HFFc6 (cell line): ENCODE data around the gene TXNRD2. TPM values are rescaled to one million over a fixed set of nuclear protein-coding genes. Genes with fewer than 3 reads are reported as not detected.

Experiments used
- DNase-seq: peaks from one replicate; pipeline ENCODE4 v3.0.0-alpha.2; 2018
- H3K27ac Mint-ChIP-seq: 2 replicates; pipeline ENCODE4 v1.8.0; 2020; ENCODE audit warnings: mild to moderate bottlenecking, mixed read lengths
- H3K27me3 Mint-ChIP-seq: 2 replicates; pipeline ENCODE4 v1.8.0; 2021; ENCODE audit warnings: mild to moderate bottlenecking, moderate library complexity, mixed read lengths; ENCODE audit not compliant: insufficient read depth
- H3K36me3 Mint-ChIP-seq: 2 replicates; pipeline ENCODE4 v1.8.0; 2021; ENCODE audit warnings: low read depth, mixed read lengths
- H3K4me1 Mint-ChIP-seq: 2 replicates; pipeline ENCODE4 v1.8.0; 2020; ENCODE audit warnings: low read depth, mixed read lengths
- H3K4me3 Mint-ChIP-seq: 2 replicates; pipeline ENCODE4 v1.8.0; 2020; ENCODE audit warnings: mild to moderate bottlenecking, moderate library complexity, mixed read lengths
- H3K9me3 Mint-ChIP-seq: 2 replicates; pipeline ENCODE4 v1.8.0; 2020; ENCODE audit warnings: mild to moderate bottlenecking, mixed read lengths
- total RNA-seq, 6 experiments: library from RNA; stranded (reverse); fragmentation: NEBNext Ultra II Directional; extraction: Animal tissue kit (Norgen Biotek cat#: 25700); gene quantifications; 2 replicates in 1 of 6; 3 replicates in 5 of 6; pipeline ENCODE4 v1.2.3, GENCODE V29; 2021
- TF ChIP-seq, protein P1 (sequence below): fragments of 200-600 bp; sonication (generic); IDR thresholded peaks from 2 replicates; pipeline ENCODE4 v1.5.0; 2021; ENCODE audit warnings: antibody characterized with exemption, mild to moderate bottlenecking

Gene TXNRD2
- total RNA-seq, 6 experiments from 2014 or later: 24.8 to 30.6 (median 28.3) TPM

DNA sequence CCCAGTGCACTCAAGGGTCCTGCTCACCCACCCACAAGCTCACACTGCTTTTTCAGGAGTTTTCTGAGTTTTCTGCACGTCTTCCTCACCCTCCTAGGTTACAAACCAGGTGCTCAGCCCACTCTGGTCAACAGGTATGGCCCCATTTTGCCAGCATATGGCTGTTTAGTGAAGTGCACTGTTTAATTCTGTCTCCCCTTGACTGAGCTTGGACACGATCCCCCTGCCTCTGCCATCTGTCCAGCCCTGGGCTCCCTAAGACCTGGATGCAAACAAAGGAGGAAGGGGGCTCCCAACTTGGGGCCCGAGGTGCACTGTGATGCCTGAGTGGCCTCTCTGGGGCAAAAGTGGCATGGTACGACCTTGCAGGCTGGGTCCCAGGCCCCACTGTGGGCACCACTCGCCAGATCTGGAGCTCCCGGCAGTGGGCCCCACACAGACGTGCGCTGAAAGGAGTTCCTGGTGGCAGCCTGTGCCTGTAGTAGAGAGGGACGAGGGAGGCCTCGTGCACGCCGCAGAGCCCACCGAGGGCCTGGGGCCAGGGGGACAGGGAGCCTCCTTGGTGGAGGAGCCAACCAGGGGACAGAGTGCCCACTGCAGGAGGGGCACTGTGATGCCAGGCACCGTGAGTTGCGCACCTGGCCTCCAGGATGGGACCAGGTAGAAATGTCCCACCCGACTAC, 37.3 kb downstream of the TXNRD2 start:
- DNase-seq: no peak
- Mint-ChIP-seq H3K4me1 (no peaks in the 10 kb centered on the region), H3K27ac (no peak overlapping the region), H3K9me3 (no peaks in the 10 kb centered on the region), H3K36me3 (0 out of 2 replicates have a peak, but pooled peaks cover 4% of the 10 kb centered on the region), H3K27me3 (no peaks in the 10 kb centered on the region), H3K4me3 (no peak overlapping the region)
- TF ChIP-seq, protein P1, sequence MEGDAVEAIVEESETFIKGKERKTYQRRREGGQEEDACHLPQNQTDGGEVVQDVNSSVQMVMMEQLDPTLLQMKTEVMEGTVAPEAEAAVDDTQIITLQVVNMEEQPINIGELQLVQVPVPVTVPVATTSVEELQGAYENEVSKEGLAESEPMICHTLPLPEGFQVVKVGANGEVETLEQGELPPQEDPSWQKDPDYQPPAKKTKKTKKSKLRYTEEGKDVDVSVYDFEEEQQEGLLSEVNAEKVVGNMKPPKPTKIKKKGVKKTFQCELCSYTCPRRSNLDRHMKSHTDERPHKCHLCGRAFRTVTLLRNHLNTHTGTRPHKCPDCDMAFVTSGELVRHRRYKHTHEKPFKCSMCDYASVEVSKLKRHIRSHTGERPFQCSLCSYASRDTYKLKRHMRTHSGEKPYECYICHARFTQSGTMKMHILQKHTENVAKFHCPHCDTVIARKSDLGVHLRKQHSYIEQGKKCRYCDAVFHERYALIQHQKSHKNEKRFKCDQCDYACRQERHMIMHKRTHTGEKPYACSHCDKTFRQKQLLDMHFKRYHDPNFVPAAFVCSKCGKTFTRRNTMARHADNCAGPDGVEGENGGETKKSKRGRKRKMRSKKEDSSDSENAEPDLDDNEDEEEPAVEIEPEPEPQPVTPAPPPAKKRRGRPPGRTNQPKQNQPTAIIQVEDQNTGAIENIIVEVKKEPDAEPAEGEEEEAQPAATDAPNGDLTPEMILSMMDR: no peak

DNA sequence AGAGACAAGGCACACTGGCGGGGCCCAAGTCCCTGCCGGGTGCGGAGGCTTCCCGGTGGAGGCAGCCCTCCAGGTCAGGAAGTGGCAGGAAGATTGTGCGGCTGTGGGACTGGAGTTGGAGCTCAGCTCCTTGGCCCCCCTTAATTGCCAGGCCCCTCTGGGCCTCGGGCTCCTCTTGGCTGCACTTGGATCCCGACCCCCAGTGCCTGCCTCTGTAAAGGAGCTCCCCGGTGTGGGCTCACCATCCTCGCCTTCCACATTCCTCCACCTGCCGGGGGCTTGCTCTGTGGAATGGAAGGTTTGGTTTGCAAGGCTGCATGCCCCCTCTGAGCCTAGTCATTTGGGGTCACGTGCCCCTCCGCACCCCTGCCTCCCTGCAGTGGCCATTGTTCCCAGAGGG, 38.1 kb downstream of the TXNRD2 start:
- TF ChIP-seq, protein P1: no peak
- DNase-seq: no peak
- Mint-ChIP-seq H3K27ac (no peak overlapping the region), H3K27me3 (no peaks in the 10 kb centered on the region; the same call in 1 of the 2 replicates), H3K36me3 (0 out of 2 replicates have a peak, but pooled peaks cover 4% of the 10 kb centered on the region), H3K9me3 (no peaks in the 10 kb centered on the region), H3K4me1 (no peaks in the 10 kb centered on the region), H3K4me3 (no peak overlapping the region)

DNA sequence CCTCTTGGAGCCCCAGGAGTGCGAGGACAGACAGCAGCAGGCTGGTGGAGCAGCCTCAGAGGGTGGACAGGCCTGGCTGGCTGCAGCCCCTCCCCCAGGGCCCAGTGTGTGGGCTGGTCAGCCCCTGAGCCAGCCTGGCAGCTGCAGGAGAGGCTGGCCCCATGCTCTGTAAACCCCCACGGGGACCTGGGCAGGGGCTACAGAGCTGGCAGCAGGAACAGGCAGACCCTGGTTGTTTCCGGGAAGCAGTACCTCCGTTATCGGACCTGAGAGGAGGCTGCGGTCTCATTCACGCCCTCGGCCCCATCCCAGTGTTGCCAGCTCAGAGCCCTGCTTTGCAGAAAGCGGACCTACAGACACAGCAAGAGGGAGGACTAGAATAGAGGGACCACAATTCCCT, 38.6 kb downstream of the TXNRD2 start:
- Mint-ChIP-seq H3K27ac (no peak overlapping the region), H3K9me3 (no peaks in the 10 kb centered on the region), H3K27me3 (no peaks in the 10 kb centered on the region; the same call in 1 of the 2 replicates), H3K4me1 (no peaks in the 10 kb centered on the region), H3K4me3 (no peak overlapping the region), H3K36me3 (0 out of 2 replicates have a peak, but pooled peaks cover 4% of the 10 kb centered on the region)
- TF ChIP-seq, protein P1: no peak
- no peak for DNase-seq

DNA sequence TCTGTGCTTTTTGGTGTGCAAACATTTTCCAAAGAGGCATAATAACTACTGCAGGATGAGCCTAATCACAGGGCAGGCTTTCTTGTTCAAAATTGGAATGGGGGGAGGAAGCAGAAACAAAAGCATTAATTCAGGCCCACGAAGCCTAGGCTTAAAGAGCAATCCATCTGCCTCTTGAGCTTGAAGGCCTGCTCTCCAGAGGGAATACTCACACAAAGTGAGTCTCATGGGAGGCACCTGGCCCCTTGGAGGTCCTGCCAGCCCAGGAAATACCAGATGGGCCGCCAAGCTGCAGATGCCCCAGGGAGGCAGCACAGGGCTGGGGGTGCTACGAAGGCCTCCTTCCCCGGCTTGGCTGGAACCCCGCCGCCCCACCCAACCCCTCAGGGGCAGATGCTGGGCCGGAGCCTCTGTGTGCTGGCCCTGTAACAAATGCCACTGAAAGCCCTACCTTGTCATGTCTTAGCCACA, 39.3 kb downstream of the TXNRD2 start:
- Mint-ChIP-seq H3K9me3 (no peaks in the 10 kb centered on the region), H3K36me3 (0 out of 2 replicates have a peak, but pooled peaks cover 4% of the 10 kb centered on the region), H3K27ac (no peak overlapping the region), H3K4me3 (no peak overlapping the region), H3K27me3 (no peaks in the 10 kb centered on the region; the same call in 1 of the 2 replicates), H3K4me1 (no peaks in the 10 kb centered on the region)
- TF ChIP-seq, protein P1: no peak
- DNase-seq: no peak

DNA sequence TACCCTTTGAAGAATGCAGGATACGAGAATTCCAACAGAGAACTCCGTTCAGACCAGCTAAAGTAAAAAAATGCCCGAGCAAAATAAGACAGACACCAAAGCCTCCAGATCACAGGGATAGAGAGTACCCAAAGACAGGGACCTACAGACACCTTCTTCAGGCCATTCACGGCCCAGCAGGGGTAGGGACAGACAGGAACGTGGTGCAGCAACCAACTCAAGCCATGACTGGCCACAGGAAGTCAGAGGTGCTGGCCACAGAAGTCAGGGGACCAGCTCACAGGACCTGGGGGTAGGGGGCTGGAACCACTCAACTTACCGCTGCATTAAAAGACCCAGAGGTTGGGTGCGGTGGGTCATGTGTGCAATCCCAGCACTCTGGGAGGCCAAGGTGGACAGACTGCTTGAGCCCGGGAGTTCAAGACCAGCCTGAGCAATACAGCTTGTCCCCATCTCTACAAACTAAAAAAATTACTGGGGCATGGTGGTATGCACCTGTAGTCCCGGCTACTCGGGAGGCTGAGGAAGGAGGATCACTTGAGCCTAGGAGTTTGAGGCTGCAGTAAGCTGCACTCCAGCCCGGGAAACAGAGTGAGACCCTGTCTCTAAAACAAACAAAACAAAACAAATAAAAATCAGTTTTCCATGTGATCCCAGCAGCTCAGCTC, 39.9 kb downstream of the TXNRD2 start:
- Mint-ChIP-seq H3K4me3 (no peak overlapping the region), H3K36me3 (0 out of 2 replicates have a peak, but pooled peaks cover 4% of the 10 kb centered on the region), H3K9me3 (no peaks in the 10 kb centered on the region), H3K27me3 (no peaks in the 10 kb centered on the region; the same call in 1 of the 2 replicates), H3K27ac (no peak overlapping the region), H3K4me1 (no peaks in the 10 kb centered on the region)
- TF ChIP-seq, protein P1: no peak
- DNase-seq: no peak
